OCI-LY3 (cell line): ENCODE results near the gene FALEC.
"Not testable (repeated sequence)": the region's sequence is repeated elsewhere in the genome, so short reads cannot be mapped to it uniquely, and the experiment has no call there.

Source experiments
- H2AFZ ChIP-seq: fragments of 200-600, 300-600 bp; shearing (Covaris generic); 2 replicates; pipeline ENCODE4 v1.6.0; 2014; ENCODE audit warnings: antibody characterized with exemption, low read depth, low read length
- H3K27ac ChIP-seq: fragments of 200-600, 300-600 bp; sonication (generic); 2 replicates; pipeline ENCODE4 v1.5.1; 2014; ENCODE audit warnings: mild to moderate bottlenecking, low read length, moderate library complexity, mixed read lengths
- H3K27me3 ChIP-seq: fragments of 200-600, 300-600 bp; sonication (generic); 2 replicates; pipeline ENCODE4 v1.6.1; 2014; ENCODE audit warnings: low read depth, low read length, mixed read lengths
- H3K36me3 ChIP-seq: fragments of 200-600, 300-600 bp; sonication (generic); replicated peaks from 2 replicates; pipeline ENCODE3; 2014; ENCODE audit warnings: low read depth, low read length, mixed read lengths
- H3K4me1 ChIP-seq: fragments of 300-600, 200-600 bp; sonication (generic); 2 replicates; pipeline ENCODE4 v1.6.1; 2014; ENCODE audit warnings: low read length, mixed read lengths
- H3K4me2 ChIP-seq: fragments of 200-600, 300-600 bp; sonication (generic); 2 replicates; pipeline ENCODE4 v1.6.1; 2014; ENCODE audit warnings: low read length, mixed read lengths
- H3K4me3 ChIP-seq: fragments of 300-600, 200-600 bp; sonication (generic); 2 replicates; pipeline ENCODE4 v1.5.1; 2014; ENCODE audit warnings: antibody characterized with exemption, mild to moderate bottlenecking, low read length, moderate library complexity
- H3K79me2 ChIP-seq: fragments of 300-600, 200-600 bp; shearing (Covaris generic); 2 replicates; pipeline ENCODE4 v1.6.1; 2014; ENCODE audit warnings: mild to moderate bottlenecking, low read length, mixed read lengths
- H3K9ac ChIP-seq: fragments of 300-600, 200-600 bp; shearing (Covaris generic); 2 replicates; pipeline ENCODE4 v1.6.0; 2014; ENCODE audit warnings: mild to moderate bottlenecking, low read length, moderate library complexity
- H3K9me3 ChIP-seq: fragments of 200-600, 300-600 bp; shearing (Covaris generic); 2 replicates; pipeline ENCODE4 v1.6.1; 2014; ENCODE audit warnings: low read length, mixed read lengths; ENCODE audit not compliant: insufficient read depth
- H4K20me1 ChIP-seq: fragments of 200-600, 300-600 bp; sonication (generic); 2 replicates; pipeline ENCODE4 v1.6.1; 2016; ENCODE audit warnings: low read length, mixed read lengths; ENCODE audit not compliant: insufficient read depth
- EZH2phosphoT487 ChIP-seq: fragments of 200-600 bp; shearing (Covaris generic); IDR thresholded peaks from 2 replicates; pipeline ENCODE4 v1.6.1; 2018; ENCODE audit warnings: antibody characterized with exemption, mixed run types, low read depth
- TF ChIP-seq, protein P1 (sequence below): fragments of 200-600, 300-600 bp; sonication (generic); IDR thresholded peaks from 2 replicates; pipeline ENCODE4 v1.5.1; 2014; ENCODE audit warnings: antibody characterized with exemption, low read length, low read depth

The FALEC gene

DNA sequence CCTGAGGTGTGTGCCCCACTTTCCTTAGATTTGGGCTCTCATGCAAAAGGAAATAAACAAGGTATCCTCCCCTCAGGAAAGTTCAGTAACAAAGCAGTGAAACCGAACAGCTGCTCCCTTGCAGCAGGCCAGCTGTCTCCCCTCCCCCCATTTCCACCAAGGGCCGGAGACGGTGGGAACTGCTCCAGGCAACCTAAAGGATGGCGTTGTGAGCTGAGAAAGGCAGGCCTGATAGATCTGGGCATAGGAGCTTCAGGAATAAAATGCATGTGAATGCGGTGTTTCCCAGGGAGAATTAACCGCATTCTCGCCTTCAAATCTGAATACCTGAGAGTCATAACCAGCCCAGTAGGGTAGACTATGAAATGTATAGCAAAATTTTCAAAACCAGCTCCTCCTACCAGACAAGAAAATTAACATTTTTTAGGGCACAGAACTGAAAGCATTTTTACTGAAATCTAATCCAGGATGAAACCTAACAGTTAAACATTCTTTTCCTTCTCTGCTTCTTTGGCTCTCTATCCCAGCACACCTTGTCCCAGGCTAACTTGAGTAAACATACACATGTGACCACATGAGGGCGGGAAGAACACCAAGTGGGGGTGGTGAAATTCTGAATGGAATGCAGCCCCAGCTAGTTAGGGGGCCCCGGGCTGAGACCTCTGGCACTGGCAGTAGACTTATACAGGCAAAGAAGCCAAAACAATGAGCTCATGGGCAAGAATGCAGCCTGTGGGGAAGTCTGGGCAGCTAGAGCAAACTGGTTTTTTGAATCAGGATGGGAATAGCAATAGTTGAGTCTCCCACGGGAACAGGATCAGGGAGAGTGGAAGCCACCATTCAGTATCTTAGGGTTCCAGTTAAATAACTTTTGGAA, 52.4 kb downstream of the FALEC start:
- H3K9me3 ChIP-seq = no peaks in the 10 kb centered on the region
- peak overlapping the region; percentile 72 for H3K4me3 ChIP-seq
- peaks cover 86% of the 10 kb centered on the region for H3K79me2 ChIP-seq
- H3K27ac ChIP-seq = peak overlapping the region; percentile 97
- peaks cover 13% of the 10 kb centered on the region for H4K20me1 ChIP-seq
- peak overlapping the region; percentile 71 for H3K9ac ChIP-seq
- peaks cover 90% of the 10 kb centered on the region for H3K4me1 ChIP-seq
- H3K36me3 ChIP-seq = peaks cover 24% of the 10 kb centered on the region
- H3K27me3 ChIP-seq = no peaks in the 10 kb centered on the region
- TF ChIP-seq EZH2phosphoT487 = no peak
- TF ChIP-seq, protein P1, sequence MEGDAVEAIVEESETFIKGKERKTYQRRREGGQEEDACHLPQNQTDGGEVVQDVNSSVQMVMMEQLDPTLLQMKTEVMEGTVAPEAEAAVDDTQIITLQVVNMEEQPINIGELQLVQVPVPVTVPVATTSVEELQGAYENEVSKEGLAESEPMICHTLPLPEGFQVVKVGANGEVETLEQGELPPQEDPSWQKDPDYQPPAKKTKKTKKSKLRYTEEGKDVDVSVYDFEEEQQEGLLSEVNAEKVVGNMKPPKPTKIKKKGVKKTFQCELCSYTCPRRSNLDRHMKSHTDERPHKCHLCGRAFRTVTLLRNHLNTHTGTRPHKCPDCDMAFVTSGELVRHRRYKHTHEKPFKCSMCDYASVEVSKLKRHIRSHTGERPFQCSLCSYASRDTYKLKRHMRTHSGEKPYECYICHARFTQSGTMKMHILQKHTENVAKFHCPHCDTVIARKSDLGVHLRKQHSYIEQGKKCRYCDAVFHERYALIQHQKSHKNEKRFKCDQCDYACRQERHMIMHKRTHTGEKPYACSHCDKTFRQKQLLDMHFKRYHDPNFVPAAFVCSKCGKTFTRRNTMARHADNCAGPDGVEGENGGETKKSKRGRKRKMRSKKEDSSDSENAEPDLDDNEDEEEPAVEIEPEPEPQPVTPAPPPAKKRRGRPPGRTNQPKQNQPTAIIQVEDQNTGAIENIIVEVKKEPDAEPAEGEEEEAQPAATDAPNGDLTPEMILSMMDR = no peak
- H2AFZ ChIP-seq = no peak overlapping the region
- H3K4me2 ChIP-seq = peak overlapping the region; percentile 95

DNA sequence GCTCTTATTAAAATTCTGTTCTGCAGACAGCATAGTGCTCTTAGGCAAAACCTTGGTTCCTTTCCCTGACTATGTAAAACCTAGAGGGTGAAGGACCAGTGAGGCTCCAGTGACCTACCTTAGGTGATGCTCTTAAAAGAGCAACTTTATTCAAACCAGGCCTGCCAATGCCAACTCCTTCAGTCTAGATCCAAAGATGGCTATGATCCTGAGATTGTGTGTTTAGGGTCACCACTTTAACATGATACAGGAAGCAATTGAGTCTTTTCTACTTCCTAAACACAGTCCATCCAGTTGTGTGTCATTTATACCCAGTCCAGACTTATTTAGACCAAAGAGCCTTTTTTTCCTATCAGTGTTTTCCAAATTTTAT, 53.0 kb downstream of the FALEC start:
- Histone ChIP-seq H3K27ac (peak overlapping the region; percentile 97), H2AFZ (no peak overlapping the region), H3K79me2 (peaks cover 91% of the 10 kb centered on the region), H4K20me1 (peaks cover 19% of the 10 kb centered on the region), H3K4me2 (peak overlapping the region; percentile 95), H3K9me3 (no peaks in the 10 kb centered on the region), H3K9ac (peak overlapping the region; percentile 71), H3K4me3 (peak overlapping the region; percentile 72), H3K27me3 (no peaks in the 10 kb centered on the region), H3K36me3 (peaks cover 30% of the 10 kb centered on the region), H3K4me1 (peaks cover 90% of the 10 kb centered on the region)
- no peak for TF ChIP-seq EZH2phosphoT487
- TF ChIP-seq, protein P1 = no peak

GRCh38 chr1:150572918-150573647, 57.5 kb downstream of the FALEC start:
- Histone ChIP-seq H3K36me3 (peaks cover 70% of the 10 kb centered on the region), H3K4me3 (peak overlapping the region; percentile 43), H2AFZ (no peak overlapping the region), H3K27ac (peak overlapping the region; percentile 89), H3K9me3 (no peaks in the 10 kb centered on the region), H3K4me1 (peaks cover 78% of the 10 kb centered on the region), H4K20me1 (peaks cover 61% of the 10 kb centered on the region), H3K27me3 (no peaks in the 10 kb centered on the region), H3K4me2 (peak overlapping the region; percentile 94), H3K79me2 (peaks cover 99% of the 10 kb centered on the region), H3K9ac (peak overlapping the region; percentile 34)
- no peak for TF ChIP-seq EZH2phosphoT487
- TF ChIP-seq, protein P1 = no peak

- peak overlapping the region; percentile 94 for H3K4me2 ChIP-seq
- peak overlapping the region; percentile 89 for H3K27ac ChIP-seq
- not testable (repeated sequence) for H2AFZ ChIP-seq, H3K9me3 ChIP-seq, H3K27me3 ChIP-seq
- H3K4me3 ChIP-seq = peak overlapping the region; percentile 43
- H3K36me3 ChIP-seq = peaks cover 76% of the 10 kb centered on the region
- peak overlapping the region; percentile 34 for H3K9ac ChIP-seq
- peaks cover 67% of the 10 kb centered on the region for H4K20me1 ChIP-seq
- peaks cover 73% of the 10 kb centered on the region for H3K4me1 ChIP-seq
- H3K79me2 ChIP-seq = peaks cover 99% of the 10 kb centered on the region
These were observed 58.1 kb downstream of the FALEC start for GRCh38 chr1:150573648-150574071.
